CMK (cell line): ENCODE measurements around the gene CCDC24.

ENCODE experiments used
- DNase-seq: peaks from one replicate; pipeline ENCODE4 v3.0.0-alpha.2; 2010; ENCODE audit warnings: low read depth

The CCDC24 gene

GRCh38 chr1:44044071-44044801, 52.8 kb downstream of the CCDC24 start:
- DNase-seq: no peak

GRCh38 chr1:44045064-44045463, 53.7 kb downstream of the CCDC24 start:
- no peak for DNase-seq
